ENCODE measurements around the gene PRKG1. TPM values are rescaled to one million over a fixed set of nuclear protein-coding genes. Genes with fewer than 3 reads are reported as not detected.

Gene PRKG1
- polyA plus RNA-seq, 2 donors, result 0.84 to 0.87 TPM

DNA sequence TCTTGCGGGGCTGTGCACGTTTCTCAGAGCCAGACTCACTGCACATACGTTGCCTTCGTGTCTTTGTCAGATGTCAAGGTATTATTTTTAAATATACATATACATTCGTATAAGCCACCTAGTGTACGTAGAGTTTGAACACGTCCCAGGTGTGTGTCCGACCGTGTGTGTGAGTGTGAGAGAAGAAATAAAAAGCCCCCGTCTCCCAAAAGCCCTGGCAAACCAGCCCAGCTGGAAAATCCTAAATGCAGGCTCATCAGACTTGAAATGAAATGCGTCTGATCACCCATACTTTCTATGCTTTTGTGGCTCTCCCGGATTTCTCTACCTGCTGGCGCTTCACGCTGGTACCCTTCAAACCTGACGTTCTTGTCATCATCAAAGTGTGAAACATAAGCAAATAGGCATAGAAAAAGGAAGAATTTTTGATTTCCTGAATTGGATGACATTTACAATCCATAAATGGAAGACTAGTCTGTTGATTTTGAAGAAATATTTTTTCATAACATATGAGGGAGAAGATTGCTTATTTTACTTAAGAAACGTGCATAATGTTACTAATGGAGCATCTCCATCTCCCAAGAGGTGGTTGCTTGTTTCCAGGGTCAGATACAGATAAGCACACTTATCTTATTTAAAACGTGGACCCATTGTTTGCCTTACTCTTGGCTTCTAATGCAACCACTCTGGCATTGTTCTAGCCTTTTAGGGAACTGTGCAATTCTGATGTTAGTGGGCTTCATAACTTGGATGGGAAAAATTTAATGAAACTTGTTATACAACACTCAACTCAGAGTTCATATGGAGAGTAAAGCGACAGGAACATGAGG, 971 bp downstream of the PRKG1 start:
- H3K27me3 ChIP-seq (ENCODE audit: control insufficient read depth in 1 of 2, insufficient read depth in 2 of 2, low read length in 2 of 2), result no peaks in the 10 kb centered on the region
- H3K36me3 ChIP-seq (ENCODE audit: control insufficient read depth in 2 of 2, insufficient read depth in 2 of 2, low read length in 1 of 2), result no peaks in the 10 kb centered on the region
- H3K4me3 ChIP-seq (ENCODE audit: low read depth in 1 of 2, low read length in 2 of 2), result peak overlapping the region; percentile 56 to 63
- WGBS, 2 donors, result 9 to 14% methylated on average over 18 of the region's 18 CpGs
- H3K9me3 ChIP-seq (ENCODE audit: control insufficient read depth in 2 of 2, insufficient read depth in 1 of 2, low read depth in 1 of 2, low read length in 1 of 2), result no peaks in the 10 kb centered on the region
- H3K4me1 ChIP-seq (ENCODE audit: control insufficient read depth in 2 of 2, insufficient read depth in 2 of 2, low read length in 1 of 2), result no peaks in the 10 kb centered on the region
- H3K27ac ChIP-seq (ENCODE audit: low read depth in 2 of 2, low read length in 1 of 2), result peak overlapping the region in 1 of 2 donors; percentile 74

DNA sequence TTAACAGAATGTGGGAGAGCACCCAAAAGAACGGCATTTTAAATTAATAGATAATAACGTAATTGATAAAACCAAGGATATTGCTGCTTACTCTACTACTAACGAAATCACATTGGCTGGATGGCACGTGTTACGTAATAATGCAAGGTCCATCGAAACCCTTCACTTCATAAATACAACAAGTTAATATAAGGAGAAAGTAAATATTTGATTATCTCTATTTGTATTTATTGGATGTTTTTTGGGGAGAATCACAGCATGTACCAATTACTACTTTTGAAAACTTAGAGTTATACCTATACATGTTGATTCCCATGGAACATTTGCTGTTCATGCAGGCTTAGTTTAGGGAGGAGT, 1.6 kb downstream of the PRKG1 start:
- peak overlapping the region in 1 of 2 donors; percentile 56 for H3K4me3 ChIP-seq (ENCODE audit: low read depth in 1 of 2, low read length in 2 of 2)
- no peaks in the 10 kb centered on the region for H3K4me1 ChIP-seq (ENCODE audit: control insufficient read depth in 2 of 2, insufficient read depth in 2 of 2, low read length in 1 of 2)
- no peaks in the 10 kb centered on the region for H3K9me3 ChIP-seq (ENCODE audit: control insufficient read depth in 2 of 2, insufficient read depth in 1 of 2, low read depth in 1 of 2, low read length in 1 of 2)
- no peaks in the 10 kb centered on the region for H3K36me3 ChIP-seq (ENCODE audit: control insufficient read depth in 2 of 2, insufficient read depth in 2 of 2, low read length in 1 of 2)
- no peak overlapping the region for H3K27ac ChIP-seq (ENCODE audit: low read depth in 2 of 2, low read length in 1 of 2)
- no peaks in the 10 kb centered on the region for H3K27me3 ChIP-seq (ENCODE audit: control insufficient read depth in 1 of 2, insufficient read depth in 2 of 2, low read length in 2 of 2)
- WGBS, 2 donors, result 59 to 70% methylated on average over 6 of the region's 6 CpGs

DNA sequence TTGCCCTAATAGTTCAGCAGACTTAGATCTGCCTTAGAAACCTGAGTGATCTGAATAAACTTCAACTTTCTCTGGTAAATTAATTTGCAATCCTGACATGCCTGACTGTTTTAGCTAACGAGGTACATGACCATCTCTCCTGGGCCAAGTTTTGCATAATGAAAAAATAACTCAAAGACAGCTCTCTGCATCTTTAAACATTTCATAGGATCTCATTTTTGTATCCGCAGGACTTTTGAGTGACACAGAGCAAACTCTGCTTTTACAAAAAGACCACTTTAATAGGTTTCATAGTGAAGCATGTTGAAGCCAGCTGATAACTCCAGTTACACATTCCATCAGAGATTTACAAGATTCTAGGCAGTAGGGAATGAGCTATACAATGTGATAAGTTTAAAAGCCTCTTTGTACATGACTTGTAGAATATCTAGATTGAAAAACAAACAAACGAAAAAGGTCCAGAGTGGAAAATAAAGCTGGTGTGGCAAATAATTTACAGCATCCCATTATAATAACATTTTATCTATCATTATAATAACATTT, 2.1 kb downstream of the PRKG1 start:
- no peaks in the 10 kb centered on the region for H3K4me1 ChIP-seq (ENCODE audit: control insufficient read depth in 2 of 2, insufficient read depth in 2 of 2, low read length in 1 of 2)
- H3K4me3 ChIP-seq (ENCODE audit: low read depth in 1 of 2, low read length in 2 of 2), result peak overlapping the region in 1 of 2 donors; percentile 13
- no peak overlapping the region for H3K27ac ChIP-seq (ENCODE audit: low read depth in 2 of 2, low read length in 1 of 2)
- no peaks in the 10 kb centered on the region for H3K27me3 ChIP-seq (ENCODE audit: control insufficient read depth in 1 of 2, insufficient read depth in 2 of 2, low read length in 2 of 2)
- H3K9me3 ChIP-seq (ENCODE audit: control insufficient read depth in 2 of 2, insufficient read depth in 1 of 2, low read depth in 1 of 2, low read length in 1 of 2), result no peaks in the 10 kb centered on the region
- no peaks in the 10 kb centered on the region for H3K36me3 ChIP-seq (ENCODE audit: control insufficient read depth in 2 of 2, insufficient read depth in 2 of 2, low read length in 1 of 2)
- WGBS, 2 donors, result 55 to 60% methylated on average over 3 of the region's 3 CpGs

DNA sequence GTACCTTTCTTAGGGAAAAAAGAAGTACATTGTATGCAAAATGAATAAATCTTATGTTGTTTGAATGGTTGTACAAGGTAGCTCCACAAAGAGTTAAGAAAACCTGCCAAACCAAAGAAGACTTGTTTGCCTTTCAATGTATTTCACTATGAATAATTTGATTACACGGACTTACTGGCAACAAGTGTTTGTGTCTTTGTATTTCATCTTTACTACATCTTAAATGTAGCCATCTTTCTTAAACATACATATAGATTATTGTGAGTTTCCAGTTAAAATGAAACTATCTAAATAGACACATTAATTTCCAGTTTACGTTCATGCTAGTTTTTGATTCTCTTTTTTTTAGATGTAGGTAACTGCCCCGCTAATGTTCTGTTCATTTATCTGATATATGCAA, 2.8 kb downstream of the PRKG1 start:
- Histone ChIP-seq H3K27ac (ENCODE audit: low read depth in 2 of 2, low read length in 1 of 2) (no peak overlapping the region), H3K9me3 (ENCODE audit: control insufficient read depth in 2 of 2, insufficient read depth in 1 of 2, low read depth in 1 of 2, low read length in 1 of 2) (no peaks in the 10 kb centered on the region), H3K4me3 (ENCODE audit: low read depth in 1 of 2, low read length in 2 of 2) (no peak overlapping the region), H3K36me3 (ENCODE audit: control insufficient read depth in 2 of 2, insufficient read depth in 2 of 2, low read length in 1 of 2) (no peaks in the 10 kb centered on the region), H3K4me1 (ENCODE audit: control insufficient read depth in 2 of 2, insufficient read depth in 2 of 2, low read length in 1 of 2) (no peaks in the 10 kb centered on the region), H3K27me3 (ENCODE audit: control insufficient read depth in 1 of 2, insufficient read depth in 2 of 2, low read length in 2 of 2) (no peaks in the 10 kb centered on the region)
- WGBS, 2 donors, result 51 to 59% methylated on average over 3 of the region's 3 CpGs

DNA sequence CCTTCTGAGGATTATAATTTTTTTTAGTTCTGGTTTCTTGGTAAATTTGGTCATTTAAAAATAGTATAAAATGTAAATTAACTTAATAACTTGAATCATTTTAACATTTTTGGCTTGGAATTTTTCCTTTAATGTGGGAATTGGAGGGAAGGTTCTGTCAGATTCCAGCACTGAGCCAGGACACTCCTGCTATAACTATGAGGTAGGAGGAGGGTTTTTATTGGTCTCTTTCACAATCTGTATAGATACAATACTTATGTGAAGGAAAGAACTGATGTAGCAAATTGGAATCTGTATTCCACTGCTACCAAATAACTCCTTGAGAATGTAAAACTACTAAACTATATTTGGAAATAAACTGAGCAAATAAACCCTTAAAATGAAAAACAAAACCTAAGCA, 3.2 kb downstream of the PRKG1 start:
- Histone ChIP-seq H3K27ac (ENCODE audit: low read depth in 2 of 2, low read length in 1 of 2) (no peak overlapping the region), H3K27me3 (ENCODE audit: control insufficient read depth in 1 of 2, insufficient read depth in 2 of 2, low read length in 2 of 2) (no peaks in the 10 kb centered on the region), H3K4me1 (ENCODE audit: control insufficient read depth in 2 of 2, insufficient read depth in 2 of 2, low read length in 1 of 2) (no peaks in the 10 kb centered on the region), H3K9me3 (ENCODE audit: control insufficient read depth in 2 of 2, insufficient read depth in 1 of 2, low read depth in 1 of 2, low read length in 1 of 2) (no peaks in the 10 kb centered on the region), H3K36me3 (ENCODE audit: control insufficient read depth in 2 of 2, insufficient read depth in 2 of 2, low read length in 1 of 2) (no peaks in the 10 kb centered on the region), H3K4me3 (ENCODE audit: low read depth in 1 of 2, low read length in 2 of 2) (no peak overlapping the region)

DNA sequence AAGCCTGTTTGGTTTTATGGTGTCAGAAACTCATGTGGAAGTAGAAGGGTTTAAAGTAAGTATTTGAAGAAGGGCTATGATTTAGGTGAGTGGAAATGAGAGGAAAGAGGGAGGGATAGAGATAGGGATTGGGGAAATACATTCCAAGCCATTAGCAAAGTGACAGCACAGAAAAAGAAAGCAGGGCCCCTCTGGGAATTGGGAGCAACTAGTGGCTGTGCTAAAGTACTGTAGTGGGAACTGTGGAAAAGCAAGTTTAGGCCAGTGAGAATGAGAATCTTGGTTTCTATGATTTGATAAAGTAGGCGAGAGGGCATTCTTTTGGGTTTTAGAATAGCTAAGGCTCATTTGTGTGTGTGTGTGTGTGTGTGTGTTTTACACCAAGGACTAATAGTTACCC, 5.0 kb downstream of the PRKG1 start:
- WGBS, 2 donors, result 65 to 71% methylated on average over 1 of the region's 1 CpG
- Histone ChIP-seq H3K4me1 (ENCODE audit: control insufficient read depth in 2 of 2, insufficient read depth in 2 of 2, low read length in 1 of 2) (no peaks in the 10 kb centered on the region), H3K36me3 (ENCODE audit: control insufficient read depth in 2 of 2, insufficient read depth in 2 of 2, low read length in 1 of 2) (no peaks in the 10 kb centered on the region), H3K4me3 (ENCODE audit: low read depth in 1 of 2, low read length in 2 of 2) (no peak overlapping the region), H3K27ac (ENCODE audit: low read depth in 2 of 2, low read length in 1 of 2) (no peak overlapping the region), H3K9me3 (ENCODE audit: control insufficient read depth in 2 of 2, insufficient read depth in 1 of 2, low read depth in 1 of 2, low read length in 1 of 2) (no peaks in the 10 kb centered on the region), H3K27me3 (ENCODE audit: control insufficient read depth in 1 of 2, insufficient read depth in 2 of 2, low read length in 2 of 2) (no peaks in the 10 kb centered on the region)

DNA sequence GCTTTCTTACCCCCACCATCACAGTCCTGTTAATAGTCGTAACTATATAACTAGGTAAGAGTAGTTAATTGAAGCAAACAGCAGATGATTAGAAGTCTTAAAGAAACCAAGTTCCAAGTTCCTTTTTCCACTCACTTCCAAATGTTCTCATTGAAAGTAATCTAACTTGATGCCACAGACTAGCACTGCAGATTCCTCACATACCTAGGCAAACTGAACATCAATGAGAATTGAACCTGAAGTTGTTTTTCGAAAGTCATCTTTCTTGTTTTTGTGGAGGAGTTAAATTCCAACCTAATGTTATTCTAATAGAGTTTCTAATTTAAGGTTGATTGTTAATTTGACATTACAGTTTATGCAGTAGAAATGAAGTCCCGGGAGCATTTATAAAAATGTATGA, 5.5 kb downstream of the PRKG1 start:
- Histone ChIP-seq H3K36me3 (ENCODE audit: control insufficient read depth in 2 of 2, insufficient read depth in 2 of 2, low read length in 1 of 2) (no peaks in the 10 kb centered on the region), H3K27ac (ENCODE audit: low read depth in 2 of 2, low read length in 1 of 2) (no peak overlapping the region), H3K4me1 (ENCODE audit: control insufficient read depth in 2 of 2, insufficient read depth in 2 of 2, low read length in 1 of 2) (no peaks in the 10 kb centered on the region), H3K27me3 (ENCODE audit: control insufficient read depth in 1 of 2, insufficient read depth in 2 of 2, low read length in 2 of 2) (no peaks in the 10 kb centered on the region), H3K4me3 (ENCODE audit: low read depth in 1 of 2, low read length in 2 of 2) (no peak overlapping the region), H3K9me3 (ENCODE audit: control insufficient read depth in 2 of 2, insufficient read depth in 1 of 2, low read depth in 1 of 2, low read length in 1 of 2) (no peaks in the 10 kb centered on the region)
- WGBS, 2 donors, result 76 to 84% methylated on average over 3 of the region's 3 CpGs

DNA sequence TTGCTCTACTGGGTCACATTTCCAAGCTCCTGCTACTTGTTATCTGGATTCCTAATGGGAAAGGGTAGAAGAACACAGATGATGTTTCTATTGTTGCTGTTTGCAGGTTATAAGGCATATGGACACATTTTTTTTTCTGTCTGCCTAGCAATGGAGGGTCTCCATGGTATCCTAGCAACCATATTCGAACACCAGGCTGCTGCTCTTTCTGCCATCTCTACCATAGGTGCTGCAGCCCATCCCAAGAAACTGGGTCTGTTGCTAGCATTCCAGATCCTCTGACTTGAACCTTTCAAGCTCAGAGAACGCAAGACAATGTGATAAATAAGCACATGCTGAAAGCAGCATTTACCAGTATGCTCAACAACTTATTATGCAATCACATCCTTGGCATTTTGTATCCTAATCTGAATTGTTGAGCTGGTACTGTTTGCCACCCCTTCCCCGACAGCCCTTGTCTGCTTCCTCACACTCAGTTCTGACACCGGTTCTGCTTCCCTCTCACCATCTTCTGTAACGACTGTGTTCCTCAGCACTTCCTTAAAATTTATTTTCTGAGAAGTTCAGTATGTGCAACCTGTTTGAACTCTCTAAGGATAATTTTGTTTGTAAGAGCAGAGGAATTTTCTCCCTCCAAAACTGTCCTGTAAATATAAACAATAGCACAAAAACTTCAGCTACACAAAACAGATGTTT, 6.2 kb downstream of the PRKG1 start:
- H3K4me1 ChIP-seq (ENCODE audit: control insufficient read depth in 2 of 2, insufficient read depth in 2 of 2, low read length in 1 of 2), result no peaks in the 10 kb centered on the region
- no peaks in the 10 kb centered on the region for H3K27me3 ChIP-seq (ENCODE audit: control insufficient read depth in 1 of 2, insufficient read depth in 2 of 2, low read length in 2 of 2)
- WGBS, 2 donors, result 60 to 61% methylated on average over 5 of the region's 5 CpGs
- H3K9me3 ChIP-seq (ENCODE audit: control insufficient read depth in 2 of 2, insufficient read depth in 1 of 2, low read depth in 1 of 2, low read length in 1 of 2), result no peaks in the 10 kb centered on the region
- H3K4me3 ChIP-seq (ENCODE audit: low read depth in 1 of 2, low read length in 2 of 2), result no peak overlapping the region
- no peaks in the 10 kb centered on the region for H3K36me3 ChIP-seq (ENCODE audit: control insufficient read depth in 2 of 2, insufficient read depth in 2 of 2, low read length in 1 of 2)
- no peak overlapping the region for H3K27ac ChIP-seq (ENCODE audit: low read depth in 2 of 2, low read length in 1 of 2)

DNA sequence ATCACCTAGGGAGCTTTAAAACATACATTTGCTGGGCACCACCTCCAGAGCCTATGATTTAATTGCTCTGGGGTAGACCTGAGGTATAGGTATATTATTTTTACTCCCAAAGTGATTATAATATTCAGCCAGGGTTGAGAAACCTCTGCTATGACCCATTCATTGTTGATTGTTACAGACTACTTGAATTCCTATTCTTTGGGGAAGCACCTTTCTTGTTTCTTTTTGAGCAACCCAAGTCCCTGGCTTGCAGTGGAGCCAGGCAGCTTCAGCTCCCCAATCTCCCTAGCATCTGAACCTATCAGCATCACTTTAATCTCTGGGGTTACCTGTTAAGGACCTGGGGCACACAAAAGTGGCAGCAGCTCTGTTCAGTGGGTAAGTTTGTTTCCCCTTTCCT, 8.6 kb downstream of the PRKG1 start:
- H3K27me3 ChIP-seq (ENCODE audit: control insufficient read depth in 1 of 2, insufficient read depth in 2 of 2, low read length in 2 of 2), result no peaks in the 10 kb centered on the region
- H3K27ac ChIP-seq (ENCODE audit: low read depth in 2 of 2, low read length in 1 of 2), result peak overlapping the region; percentile 8 to 63
- no peak overlapping the region for H3K4me3 ChIP-seq (ENCODE audit: low read depth in 1 of 2, low read length in 2 of 2)

More for the DNA sequence above, 8.6 kb downstream of the PRKG1 start:
- peaks cover 0 to 2% of the 10 kb centered on the region in 2 donors for H3K36me3 ChIP-seq (ENCODE audit: control insufficient read depth in 2 of 2, insufficient read depth in 2 of 2, low read length in 1 of 2)
- no peaks in the 10 kb centered on the region for H3K9me3 ChIP-seq (ENCODE audit: control insufficient read depth in 2 of 2, insufficient read depth in 1 of 2, low read depth in 1 of 2, low read length in 1 of 2)
- H3K4me1 ChIP-seq (ENCODE audit: control insufficient read depth in 2 of 2, insufficient read depth in 2 of 2, low read length in 1 of 2), result no peaks in the 10 kb centered on the region

All from esophagus (tissue), 2 donors.